ENCODE data around the gene TMEM175.

The TMEM175 gene, protein sequence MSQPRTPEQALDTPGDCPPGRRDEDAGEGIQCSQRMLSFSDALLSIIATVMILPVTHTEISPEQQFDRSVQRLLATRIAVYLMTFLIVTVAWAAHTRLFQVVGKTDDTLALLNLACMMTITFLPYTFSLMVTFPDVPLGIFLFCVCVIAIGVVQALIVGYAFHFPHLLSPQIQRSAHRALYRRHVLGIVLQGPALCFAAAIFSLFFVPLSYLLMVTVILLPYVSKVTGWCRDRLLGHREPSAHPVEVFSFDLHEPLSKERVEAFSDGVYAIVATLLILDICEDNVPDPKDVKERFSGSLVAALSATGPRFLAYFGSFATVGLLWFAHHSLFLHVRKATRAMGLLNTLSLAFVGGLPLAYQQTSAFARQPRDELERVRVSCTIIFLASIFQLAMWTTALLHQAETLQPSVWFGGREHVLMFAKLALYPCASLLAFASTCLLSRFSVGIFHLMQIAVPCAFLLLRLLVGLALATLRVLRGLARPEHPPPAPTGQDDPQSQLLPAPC

DNA sequence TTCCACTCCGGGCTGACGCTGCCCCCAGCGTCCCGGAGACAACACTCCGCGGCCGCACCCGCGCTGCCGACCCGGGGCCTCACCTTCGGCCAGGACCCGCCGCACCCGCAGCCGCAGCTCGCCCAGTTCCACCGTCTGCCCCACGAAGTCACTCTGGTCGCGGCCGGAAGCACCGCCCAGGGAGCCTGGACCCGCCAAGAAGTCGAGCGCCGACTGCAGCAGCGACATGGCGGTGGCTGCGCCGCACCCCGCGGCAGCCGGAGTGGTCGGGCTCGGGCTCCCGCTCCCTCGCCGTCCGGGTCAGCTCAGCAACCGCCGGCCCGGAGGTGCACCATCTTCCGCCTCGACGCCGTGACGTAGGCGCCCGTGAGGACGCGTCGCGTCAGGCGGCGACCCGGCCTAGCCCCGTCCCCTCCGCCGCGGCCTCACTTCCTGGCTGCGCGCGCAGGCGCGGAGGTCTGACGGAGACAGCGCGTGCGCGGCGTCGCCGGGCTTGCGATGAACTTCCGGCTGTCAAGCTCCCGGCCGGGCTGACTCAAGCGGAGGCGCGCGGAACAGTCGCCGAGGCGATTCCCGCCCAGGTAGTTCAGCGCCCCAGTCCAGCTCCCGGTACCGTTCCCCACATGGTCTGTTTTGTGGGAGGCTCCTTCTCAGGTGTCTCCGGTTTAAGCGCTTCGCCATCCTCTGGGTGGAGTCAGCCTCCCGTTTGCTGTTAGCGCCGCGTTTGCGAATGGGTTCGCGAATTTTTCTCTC is at the start of gene TMEM175, which contains the start of gene GAK:
Gene TMEM175, plus strand, starts transcription at position 501 of the 753 bp plus-strand sequence. CDS start 15,280 bp downstream, outside the sequence.
Gene GAK, minus strand, starts transcription at position 357 of the 753 bp plus-strand sequence. Its CDS starts 129 bp downstream, at position 228.
- DNase-seq (ENCODE audit: low read depth) = peak; percentile 80
- TF ChIP-seq, protein P1, sequence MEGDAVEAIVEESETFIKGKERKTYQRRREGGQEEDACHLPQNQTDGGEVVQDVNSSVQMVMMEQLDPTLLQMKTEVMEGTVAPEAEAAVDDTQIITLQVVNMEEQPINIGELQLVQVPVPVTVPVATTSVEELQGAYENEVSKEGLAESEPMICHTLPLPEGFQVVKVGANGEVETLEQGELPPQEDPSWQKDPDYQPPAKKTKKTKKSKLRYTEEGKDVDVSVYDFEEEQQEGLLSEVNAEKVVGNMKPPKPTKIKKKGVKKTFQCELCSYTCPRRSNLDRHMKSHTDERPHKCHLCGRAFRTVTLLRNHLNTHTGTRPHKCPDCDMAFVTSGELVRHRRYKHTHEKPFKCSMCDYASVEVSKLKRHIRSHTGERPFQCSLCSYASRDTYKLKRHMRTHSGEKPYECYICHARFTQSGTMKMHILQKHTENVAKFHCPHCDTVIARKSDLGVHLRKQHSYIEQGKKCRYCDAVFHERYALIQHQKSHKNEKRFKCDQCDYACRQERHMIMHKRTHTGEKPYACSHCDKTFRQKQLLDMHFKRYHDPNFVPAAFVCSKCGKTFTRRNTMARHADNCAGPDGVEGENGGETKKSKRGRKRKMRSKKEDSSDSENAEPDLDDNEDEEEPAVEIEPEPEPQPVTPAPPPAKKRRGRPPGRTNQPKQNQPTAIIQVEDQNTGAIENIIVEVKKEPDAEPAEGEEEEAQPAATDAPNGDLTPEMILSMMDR (conservative IDR thresholded peaks at IDR 0.05; ENCODE audit: low read depth, low read length) = no peak
- H3K4me3 ChIP-seq (ENCODE audit: low read length) = peak within 1 kb of the TSS; percentile 96

DNA sequence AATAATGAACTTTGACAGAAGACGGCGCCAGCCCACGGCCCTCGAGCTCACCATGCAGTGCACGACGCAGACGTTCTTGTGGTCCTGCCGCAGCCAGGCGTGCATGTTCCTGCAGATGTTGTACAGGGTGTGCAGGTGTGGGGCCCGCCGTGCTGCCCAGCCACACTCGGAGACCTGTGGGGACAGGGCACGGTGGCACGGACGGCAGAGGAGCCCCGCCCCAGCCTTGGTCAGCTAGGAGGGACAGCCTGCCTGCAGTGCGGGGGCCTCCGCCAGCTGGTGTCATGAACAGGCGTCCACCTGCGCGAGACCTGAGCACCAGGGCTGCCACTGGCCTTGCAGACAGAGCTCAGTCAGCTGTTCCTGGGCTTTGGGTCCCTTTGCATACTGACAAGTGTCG is 49.6 kb upstream of the TMEM175 start:
- H3K4me3 ChIP-seq (ENCODE audit: low read length) = no peak overlapping the region
- no peak for DNase-seq (ENCODE audit: low read depth)
- TF ChIP-seq, protein P1 (conservative IDR thresholded peaks at IDR 0.05; ENCODE audit: low read depth, low read length) = no peak

DNA sequence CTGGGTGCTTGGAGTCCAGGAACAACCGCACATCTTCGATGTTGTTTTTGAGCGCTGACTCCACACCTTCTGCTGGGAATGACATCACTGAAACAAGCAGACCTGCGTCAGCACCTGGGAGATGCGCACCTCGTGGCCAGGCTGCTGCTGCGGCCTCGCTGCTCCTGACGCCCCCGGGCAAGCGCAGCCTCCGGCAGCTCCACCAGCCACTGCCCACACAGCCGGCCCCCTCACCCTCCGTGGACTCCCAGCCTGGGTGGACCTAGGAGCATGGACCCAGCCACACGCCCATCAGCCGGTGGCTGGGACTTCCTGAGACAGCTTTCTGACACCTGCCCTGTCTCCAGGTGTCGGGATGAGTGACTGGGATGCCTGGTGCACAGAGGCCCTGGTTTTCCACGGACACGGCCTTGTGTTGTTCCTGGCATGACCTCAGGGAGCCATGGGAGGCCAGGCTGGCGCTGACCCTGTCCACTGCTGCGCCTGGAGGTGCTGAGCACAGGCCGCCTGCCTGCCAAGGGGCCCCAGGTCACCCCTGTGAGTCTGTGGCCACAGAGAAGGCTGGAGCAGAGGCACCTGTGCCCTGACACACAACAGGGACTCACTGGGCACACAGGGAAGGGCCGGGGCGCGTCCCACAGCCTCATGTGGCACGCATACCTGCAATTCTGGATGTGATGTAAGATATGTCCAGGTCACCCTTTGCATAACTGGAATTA is 48.7 kb upstream of the TMEM175 start:
- no peak overlapping the region for H3K4me3 ChIP-seq (ENCODE audit: low read length)
- no peak for DNase-seq (ENCODE audit: low read depth)
- TF ChIP-seq, protein P1 (conservative IDR thresholded peaks at IDR 0.05; ENCODE audit: low read depth, low read length) = no peak

DNA sequence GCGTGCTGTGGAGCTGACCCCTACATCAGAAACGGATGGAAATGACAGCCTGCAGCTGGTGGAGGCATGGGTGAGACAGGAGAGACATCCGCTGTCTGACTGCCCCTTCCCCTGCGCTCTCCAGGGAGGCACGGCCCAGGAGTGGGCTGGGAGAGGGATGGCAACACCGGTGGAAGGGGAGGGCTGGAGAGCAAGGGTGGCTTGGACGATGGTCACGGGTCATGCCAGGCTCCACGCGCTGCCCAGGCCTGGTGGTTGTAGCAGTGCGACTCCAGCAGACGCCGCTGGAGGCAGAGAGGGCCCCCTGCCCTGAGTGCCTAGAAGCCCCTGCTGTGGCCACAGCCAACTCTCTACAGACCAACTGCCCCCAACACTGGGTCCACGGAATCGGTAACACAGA is 48.0 kb upstream of the TMEM175 start:
- no peak for DNase-seq (ENCODE audit: low read depth)
- no peak overlapping the region for H3K4me3 ChIP-seq (ENCODE audit: low read length)
- TF ChIP-seq, protein P1 (conservative IDR thresholded peaks at IDR 0.05; ENCODE audit: low read depth, low read length) = no peak

DNA sequence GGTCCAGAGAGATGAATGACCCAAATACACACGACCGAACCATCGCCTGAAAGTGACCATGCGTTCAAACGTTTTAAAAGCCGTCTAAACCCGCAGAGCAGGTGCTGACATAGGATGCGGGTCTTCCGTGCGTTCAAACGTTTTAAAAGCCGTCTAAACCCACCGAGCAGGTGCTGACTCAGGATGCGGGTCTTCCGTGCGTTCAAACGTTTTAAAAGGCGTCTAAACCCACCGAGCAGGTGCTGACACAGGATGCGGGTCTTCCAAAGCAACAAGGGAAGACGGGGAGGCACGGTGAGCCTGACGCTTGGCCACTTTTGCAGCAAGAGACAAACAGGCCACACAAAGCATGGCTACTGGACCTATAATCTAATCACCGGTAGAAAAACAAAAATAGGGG is 47.4 kb upstream of the TMEM175 start:
- TF ChIP-seq, protein P1 (conservative IDR thresholded peaks at IDR 0.05; ENCODE audit: low read depth, low read length) = no peak
- DNase-seq (ENCODE audit: low read depth) = no peak
- no peak overlapping the region for H3K4me3 ChIP-seq (ENCODE audit: low read length)

DNA sequence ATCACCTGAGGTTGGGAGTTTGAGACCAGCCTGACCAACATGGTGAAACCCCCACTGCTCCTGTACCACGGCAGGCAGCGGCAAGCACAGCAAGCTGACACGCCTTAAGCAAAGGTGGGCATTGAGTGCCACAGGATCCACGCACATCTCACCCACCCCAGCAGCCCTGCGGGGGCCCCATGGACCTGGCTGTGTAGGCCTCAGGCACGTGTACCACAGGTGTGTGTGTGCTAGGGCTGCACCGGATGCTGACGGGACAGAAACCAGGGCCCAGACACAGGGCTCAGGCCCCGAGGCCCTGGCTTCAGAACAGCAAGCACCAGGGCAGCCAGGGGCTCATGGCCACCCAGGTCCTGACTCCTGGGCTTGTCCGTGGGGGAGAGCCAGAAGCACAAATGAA is 46.9 kb upstream of the TMEM175 start:
- no peak for DNase-seq (ENCODE audit: low read depth)
- TF ChIP-seq, protein P1 (conservative IDR thresholded peaks at IDR 0.05; ENCODE audit: low read depth, low read length) = no peak
- no peak overlapping the region for H3K4me3 ChIP-seq (ENCODE audit: low read length)
